Mesenteric fat pad (tissue), 1 donor: ENCODE data around the gene CPNE2. TPM values are rescaled to one million over a fixed set of nuclear protein-coding genes. Genes with fewer than 3 reads are reported as not detected.
A peak's percentile ranks its signal among the peaks of the same experiment; 100 is the strongest.

Experiments used
- DNase-seq: peaks from one replicate; pipeline ENCODE4 v3.0.0-alpha.2; 2020; ENCODE audit warnings: low spot score
- total RNA-seq: library from RNA; stranded (reverse); fragmentation: NEBNext Ultra II Directional; extraction: Animal tissue kit (Norgen Biotek cat#: 25700); gene quantifications from one replicate; pipeline ENCODE4 v1.2.1, GENCODE V29; 2021
- donor health status: DM: yes; HTN: yes; CAD: no.

Gene CPNE2
- total RNA-seq, 1 donor from 2014 or later: 60.1 TPM

- DNase-seq: peak; percentile 68
These were observed 51.0 kb downstream of the CPNE2 start for GRCh38 chr16:57143149-57143921.

GRCh38 chr16:57144027-57144426, 51.6 kb downstream of the CPNE2 start:
- peak; percentile 67 for DNase-seq

DNA sequence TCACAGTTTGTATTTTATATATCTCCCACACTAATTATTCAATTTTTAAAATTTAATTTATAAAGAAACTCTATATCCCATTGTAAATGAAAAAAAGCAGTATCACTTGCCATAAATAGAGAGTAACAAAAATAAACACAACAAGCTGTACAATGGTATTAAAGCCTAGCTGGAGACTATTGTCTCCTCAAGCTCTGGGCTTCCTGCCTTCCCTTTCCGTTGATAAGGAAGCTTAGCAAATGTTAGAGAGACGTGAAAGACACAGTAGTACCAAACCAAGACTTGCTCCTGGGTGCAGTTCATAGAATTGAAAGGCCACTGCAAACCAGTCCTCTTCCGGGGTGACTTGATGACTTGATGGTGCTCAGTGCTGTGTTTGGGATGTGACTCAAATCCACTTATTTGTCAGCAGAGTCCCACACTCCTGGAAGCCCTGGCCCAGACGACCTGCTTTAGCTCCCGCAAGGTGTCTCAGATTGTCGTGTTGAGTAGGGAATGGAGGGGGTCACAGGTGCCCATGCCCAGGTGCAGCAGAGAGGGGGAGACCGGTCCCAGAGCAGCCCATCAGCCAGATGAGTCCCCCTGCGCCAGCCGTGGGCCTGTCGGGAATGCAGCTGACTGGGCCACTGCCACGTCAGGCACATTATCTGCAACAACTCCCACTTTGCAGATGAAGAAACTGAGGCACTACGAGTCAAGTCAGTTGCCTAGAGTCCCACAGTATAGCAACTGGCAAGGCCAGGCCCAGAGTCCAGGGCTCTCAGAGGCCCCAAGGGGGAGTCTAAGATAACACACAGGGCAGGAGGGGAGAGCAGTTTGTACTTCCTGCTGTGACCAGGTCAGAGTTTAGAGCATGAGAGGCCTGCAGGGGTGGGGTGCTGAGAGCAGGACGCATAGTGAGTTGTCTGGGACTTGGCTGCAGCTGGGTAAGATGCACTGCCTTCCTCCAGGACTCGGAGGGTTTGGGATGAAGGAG, 53.0 kb downstream of the CPNE2 start:
- DNase-seq: peak; percentile 53

DNA sequence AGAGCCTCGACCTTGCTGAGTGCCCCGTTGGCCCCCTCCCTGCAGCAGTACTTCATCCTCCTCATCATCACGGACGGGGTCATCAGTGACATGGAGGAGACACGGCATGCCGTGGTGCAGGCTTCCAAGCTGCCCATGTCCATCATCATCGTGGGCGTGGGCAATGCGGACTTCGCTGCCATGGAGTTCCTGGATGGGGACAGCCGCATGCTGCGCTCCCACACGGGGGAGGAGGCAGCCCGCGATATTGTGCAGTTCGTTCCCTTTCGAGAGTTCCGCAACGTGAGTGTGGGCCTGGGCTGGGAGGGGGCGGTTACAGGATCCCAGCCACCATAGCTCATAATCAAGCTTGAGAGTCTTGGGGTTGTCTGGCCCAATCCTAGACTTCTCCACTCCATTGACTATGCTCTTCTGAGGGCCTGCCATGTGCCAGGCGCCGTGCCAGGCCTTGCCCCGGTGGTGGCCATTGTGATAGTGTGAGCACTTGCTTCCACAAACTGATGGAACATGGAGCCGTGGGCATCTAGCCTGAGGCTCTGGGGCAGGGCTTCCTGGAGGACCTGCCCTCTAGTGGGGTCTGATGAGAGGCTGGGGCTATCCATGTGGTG, 53.8 kb downstream of the CPNE2 start:
- DNase-seq: peak; percentile 89

DNA sequence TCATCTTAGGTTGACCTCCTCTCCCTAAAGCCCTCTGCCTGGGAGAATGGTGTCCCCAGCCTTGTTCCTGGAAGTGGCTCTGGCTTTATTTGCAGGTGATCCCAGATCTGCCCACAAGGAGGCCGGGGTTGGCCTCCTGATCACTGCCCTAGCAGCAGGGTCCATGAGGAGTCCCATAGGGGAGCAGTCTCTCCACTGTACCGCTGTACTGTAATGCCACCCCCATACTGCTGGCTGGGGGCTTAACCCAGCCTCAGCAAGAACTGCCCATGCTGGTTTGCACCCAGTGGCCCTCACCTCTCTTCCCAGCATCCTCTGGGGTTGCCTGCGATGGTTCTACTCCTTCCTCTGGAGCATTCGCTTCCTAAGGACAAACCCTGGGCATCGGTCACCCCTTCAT, 54.4 kb downstream of the CPNE2 start:
- peak; percentile 59 for DNase-seq

- DNase-seq: peak; percentile 84
These were observed 55.2 kb downstream of the CPNE2 start for GRCh38 chr16:57147381-57148221.

GRCh38 chr16:57148481-57148880, 56.1 kb downstream of the CPNE2 start:
- peak; percentile 47 for DNase-seq

DNA sequence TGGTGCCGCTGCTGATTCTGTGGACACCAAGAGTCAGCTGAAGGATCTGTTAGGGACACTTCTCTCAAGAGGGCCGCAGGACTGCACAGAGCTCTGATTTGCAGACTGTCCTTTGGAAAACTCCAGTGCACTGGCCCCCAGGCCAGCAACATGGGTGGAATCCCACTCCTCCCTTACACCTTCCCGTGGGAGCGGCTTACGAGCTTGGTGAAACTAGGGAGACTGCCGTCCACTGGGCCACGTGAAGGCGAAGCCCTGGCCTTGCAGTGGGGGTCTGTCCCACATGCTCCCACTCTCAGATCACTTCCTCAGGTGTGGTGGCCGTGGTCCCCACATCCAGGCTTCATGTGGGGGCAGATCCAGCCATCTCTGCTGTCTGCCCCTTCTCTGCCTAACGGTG, 57.0 kb downstream of the CPNE2 start:
- no peak for DNase-seq

DNA sequence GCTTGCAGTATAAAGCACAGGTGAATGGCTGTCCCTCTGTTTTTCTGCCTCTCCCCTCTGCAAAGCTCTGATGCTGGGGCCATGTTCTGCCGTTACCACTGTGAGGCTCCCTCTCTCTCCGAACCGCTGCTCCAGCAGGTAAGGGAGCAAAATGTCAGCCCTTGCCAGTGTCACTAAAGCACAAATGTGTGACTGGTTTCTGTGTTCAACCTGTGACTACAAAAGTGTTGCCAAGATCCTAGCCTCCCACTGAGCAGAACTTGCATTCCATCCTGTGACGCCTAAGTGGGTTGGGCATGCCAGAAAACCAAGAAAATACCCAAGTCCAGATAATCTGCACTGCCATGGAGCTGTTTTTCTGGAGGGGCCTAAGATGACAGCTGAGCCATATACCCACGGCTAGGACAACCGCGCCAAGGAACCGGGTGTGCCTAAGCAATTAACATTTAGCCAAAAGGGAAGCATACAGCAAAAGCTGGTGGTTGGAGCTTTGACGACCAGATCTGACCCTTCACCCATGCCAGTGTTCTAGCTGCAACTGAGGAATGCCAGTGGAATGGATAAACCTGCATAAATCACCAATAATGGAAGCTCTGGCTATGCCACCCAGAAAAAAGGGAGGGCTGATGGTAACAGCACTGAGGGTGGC, 58.4 kb downstream of the CPNE2 start:
- no peak for DNase-seq

GRCh38 chr16:57151369-57151768, 59.0 kb downstream of the CPNE2 start:
- DNase-seq: no peak

DNA sequence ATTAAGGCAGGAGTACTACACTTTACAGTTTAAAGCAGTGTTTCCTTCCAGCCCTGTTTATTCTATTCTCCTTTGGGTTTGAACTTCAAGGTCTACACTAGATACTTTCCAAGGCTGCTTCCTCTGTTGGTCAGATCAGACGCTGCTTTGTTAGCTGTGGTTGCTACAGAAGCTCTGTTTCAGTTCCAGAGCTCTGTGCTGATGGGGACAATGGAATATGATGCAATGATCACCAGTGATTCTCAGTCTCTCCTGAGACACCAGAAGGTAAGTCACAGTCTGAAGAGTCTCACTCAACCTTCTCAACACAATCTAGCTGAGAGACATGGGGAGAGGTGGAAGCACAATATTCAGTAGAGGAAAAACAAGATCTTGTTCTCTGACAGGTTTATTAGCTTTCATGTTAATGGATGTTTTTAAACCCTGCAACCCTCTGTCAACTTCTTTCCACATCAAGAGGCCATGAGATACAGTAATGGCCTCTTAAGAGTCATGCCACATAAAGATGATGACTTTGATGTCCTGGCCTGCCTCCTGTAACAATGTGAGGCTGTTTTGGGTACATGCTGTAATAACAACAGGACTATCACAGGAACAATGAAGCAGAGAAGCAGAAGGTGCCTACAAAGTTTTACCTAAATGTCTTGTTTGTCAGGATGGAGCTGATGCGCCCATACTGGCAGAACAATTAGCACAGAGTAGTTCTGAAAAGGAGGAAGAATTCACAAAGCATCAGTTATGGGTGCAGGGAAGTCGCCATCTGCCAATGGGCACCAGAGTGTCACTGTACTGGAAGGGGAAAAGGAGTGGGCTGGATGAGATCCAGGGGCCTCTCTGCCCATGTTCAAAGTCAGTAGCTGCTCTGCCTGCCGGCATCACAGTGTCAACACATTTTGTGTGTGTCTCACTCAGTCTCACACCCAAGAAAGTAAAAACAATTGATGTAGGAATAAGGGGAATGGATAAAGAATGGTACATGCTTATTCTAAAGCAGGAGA, 60.0 kb downstream of the CPNE2 start:
- no peak for DNase-seq

DNA sequence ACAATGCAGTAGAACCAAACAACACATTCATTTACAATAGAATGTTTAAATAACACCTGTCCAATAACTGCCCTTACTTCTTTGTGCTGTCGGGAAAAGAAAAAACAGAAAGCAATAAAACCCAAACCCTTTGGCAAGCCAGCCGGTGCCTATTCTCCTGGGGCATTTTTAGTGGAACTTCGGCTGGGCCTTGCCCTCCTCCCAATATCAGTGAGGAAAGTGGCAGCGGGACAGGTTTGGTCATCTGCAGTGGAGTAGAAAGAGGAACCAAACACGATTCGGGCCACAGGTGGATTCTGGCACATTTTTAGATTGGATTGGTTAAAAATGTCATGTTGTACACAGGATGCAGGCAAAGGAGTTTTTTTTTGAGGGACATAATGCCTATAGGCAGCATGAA, 61.5 kb downstream of the CPNE2 start:
- no peak for DNase-seq

DNA sequence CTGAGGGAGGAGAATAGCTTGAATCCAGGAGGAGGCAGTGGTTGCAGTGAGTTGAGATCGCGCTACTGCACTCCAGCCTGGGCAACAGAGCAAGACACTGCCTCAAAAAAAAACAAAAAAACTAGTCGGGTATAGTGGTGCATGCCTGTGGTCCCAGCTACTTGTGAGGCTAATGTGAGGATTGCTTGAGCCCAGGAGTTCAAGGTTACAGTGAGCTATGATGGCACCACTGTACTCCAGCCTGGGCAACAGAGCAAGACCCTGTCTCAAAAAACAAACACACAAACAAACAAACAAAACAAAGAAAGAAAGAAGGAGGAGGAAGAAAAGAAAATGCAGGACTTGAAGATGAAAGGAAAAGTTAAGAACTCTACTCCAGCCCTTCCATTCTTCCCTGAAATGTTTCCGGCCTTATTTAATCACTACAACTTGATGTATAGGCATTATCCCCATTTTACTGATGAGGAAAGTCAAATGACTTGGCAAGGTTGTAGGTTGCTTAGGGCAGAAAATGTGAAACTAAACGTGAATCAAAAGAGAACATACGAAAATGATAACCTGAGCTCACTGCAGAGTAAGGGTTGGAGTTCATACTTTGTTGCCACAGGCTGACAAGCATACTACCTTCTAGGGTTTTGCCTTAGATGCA, 63.4 kb downstream of the CPNE2 start:
- no peak for DNase-seq

DNA sequence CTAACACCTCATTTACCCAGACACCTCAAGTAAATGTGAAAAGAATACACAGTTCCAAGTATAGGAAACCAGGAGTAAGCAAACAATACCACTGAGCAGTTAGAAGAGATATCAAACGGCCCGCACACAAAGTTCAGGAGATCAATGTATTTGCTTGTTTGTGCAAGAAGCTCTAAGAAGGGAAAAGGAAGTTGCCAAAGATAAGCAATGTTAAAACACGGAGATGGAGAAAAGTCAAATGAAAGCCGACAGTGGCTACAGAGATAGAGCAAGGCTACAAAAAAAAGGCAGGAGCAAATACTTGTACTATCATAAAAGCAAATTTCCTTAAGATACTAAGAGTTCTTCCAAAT, 63.9 kb downstream of the CPNE2 start:
- DNase-seq: no peak

GRCh38 chr16:57157533-57157932, 65.2 kb downstream of the CPNE2 start:
- DNase-seq: no peak

DNA sequence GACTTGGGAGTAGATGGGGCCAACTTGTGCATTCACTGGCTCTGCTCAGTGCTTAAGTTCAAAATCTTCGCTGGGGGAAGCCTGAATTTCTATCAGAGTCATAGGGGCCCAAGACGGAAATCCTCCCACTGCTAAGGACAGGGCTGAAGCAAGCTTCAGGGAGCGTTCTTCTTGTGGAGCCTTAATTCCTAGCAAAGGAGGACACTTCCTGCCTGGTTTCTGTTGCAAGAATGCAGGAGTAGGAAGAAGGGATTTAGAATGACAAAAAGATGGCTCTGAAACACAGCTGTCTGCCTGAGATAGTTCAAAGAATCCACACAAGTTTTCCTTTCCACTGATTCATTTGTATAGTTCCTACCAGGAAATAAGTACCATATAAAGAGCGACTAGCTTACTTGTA, 67.1 kb downstream of the CPNE2 start:
- no peak for DNase-seq

GRCh38 chr16:57163842-57164241, 71.5 kb downstream of the CPNE2 start:
- no peak for DNase-seq

DNA sequence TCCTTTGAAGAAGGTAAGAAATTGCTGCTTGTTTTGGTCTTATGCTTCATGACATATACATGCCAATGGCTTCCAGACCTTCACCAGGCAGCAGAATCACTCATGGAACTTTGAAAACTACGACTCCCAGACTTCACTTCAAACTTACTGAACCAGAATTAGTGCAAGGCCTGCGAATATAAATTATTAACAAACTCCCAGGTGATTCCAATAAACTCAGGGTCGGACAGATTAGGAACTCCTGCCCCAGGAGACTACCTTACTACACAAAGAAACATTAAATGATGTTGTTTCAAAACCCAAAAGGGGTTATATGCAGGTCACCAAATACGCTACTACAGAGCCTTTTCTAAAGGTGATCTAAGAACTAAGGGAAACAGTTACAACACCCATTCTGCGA, 73.1 kb downstream of the CPNE2 start:
- no peak for DNase-seq

- no peak for DNase-seq
These were observed 73.6 kb downstream of the CPNE2 start for GRCh38 chr16:57165938-57166337.
